ENCODE results near the gene RPS14. TPM values are rescaled to one million over a fixed set of nuclear protein-coding genes. Genes with fewer than 3 reads are reported as not detected.

Gene RPS14
- total RNA-seq, 2 donors from 2014 or later, result 1,311 to 1,492 TPM

DNA sequence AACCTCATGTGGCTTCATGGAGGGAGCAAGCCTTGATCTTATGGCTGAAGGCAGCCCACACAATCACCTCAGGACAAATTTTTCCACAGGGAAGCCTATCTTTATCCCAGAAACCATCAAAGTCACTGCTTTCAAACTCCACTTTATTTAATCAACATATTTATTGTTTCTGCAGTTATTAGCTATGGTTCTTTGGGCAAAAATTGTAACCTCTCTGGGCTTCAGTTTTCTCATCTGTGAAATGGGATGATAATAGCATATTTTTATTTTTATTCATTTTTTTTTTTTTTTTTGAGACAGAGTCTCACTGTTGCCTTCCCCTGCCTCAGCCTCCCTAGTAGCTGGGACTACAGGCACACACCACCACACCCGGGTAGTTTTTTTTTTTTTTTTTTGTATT lies 2.1 kb upstream of the RPS14 start:
- H3K27ac ChIP-seq, result no peak overlapping the region
- no peak for ATAC-seq (ENCODE audit: insufficient number of reproducible peaks, low FRiP score, low read depth)
- peaks cover 10 to 19% of the 10 kb centered on the region in 2 donors for H3K4me1 ChIP-seq (ENCODE audit: control insufficient read depth in 1 of 2, low read depth in 2 of 2)
- no peak for DNase-seq (ENCODE audit: low spot score)
- no peak overlapping the region for H3K4me3 ChIP-seq
- peaks cover 10% of the 10 kb centered on the region for H3K36me3 ChIP-seq
- H3K9me3 ChIP-seq, result no peaks in the 10 kb centered on the region
- TF ChIP-seq CTCF (IDR thresholded peaks at IDR 0.05), result no peak
- H3K27me3 ChIP-seq (replicated peaks; ENCODE audit: insufficient read depth), result no peaks in the 10 kb centered on the region

- DNase-seq (ENCODE audit: low spot score), result no peak
These were observed 505 bp downstream of the RPS14 start for GRCh38 chr5:150448952-150449516.

DNA sequence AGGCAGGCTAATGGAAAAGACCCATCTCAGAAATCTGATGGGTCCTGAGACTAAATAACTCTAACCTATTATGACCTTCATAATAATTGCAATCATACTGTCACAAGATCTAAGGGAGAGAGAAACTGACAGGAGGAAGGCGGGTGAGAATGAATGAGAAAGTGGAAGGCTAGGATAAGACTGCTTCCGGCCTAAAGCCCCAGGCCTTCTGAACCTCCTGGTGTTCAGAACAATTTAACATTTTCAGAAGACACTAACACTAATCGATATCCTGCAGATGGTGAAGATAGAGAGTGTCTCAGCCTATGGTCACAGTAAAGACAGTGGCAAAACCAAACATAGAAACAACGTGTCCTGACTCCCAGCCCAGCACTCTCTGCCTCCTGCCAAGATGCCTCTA lies 1.2 kb downstream of the RPS14 start:
- no peaks in the 10 kb centered on the region for H3K27me3 ChIP-seq (replicated peaks; ENCODE audit: insufficient read depth)
- H3K4me3 ChIP-seq, result peak overlapping the region; percentile 90
- H3K27ac ChIP-seq, result peak overlapping the region; percentile 92 to 97
- ATAC-seq (ENCODE audit: insufficient number of reproducible peaks, low FRiP score, low read depth), result no peak
- H3K36me3 ChIP-seq, result peaks cover 43% of the 10 kb centered on the region
- peaks cover 10 to 19% of the 10 kb centered on the region in 2 donors for H3K4me1 ChIP-seq (ENCODE audit: control insufficient read depth in 1 of 2, low read depth in 2 of 2)
- H3K9me3 ChIP-seq, result no peaks in the 10 kb centered on the region
- no peak for TF ChIP-seq CTCF (IDR thresholded peaks at IDR 0.05)
- DNase-seq (ENCODE audit: low spot score), result no peak

More at GRCh38 chr5:150448952-150449516, 505 bp downstream of the RPS14 start:
- ATAC-seq (ENCODE audit: insufficient number of reproducible peaks, low FRiP score, low read depth), result peak; percentile 56
- peaks cover 36% of the 10 kb centered on the region for H3K36me3 ChIP-seq
- H3K4me1 ChIP-seq (ENCODE audit: control insufficient read depth in 1 of 2, low read depth in 2 of 2), result peaks cover 10 to 19% of the 10 kb centered on the region in 2 donors
- TF ChIP-seq CTCF (IDR thresholded peaks at IDR 0.05), result no peak
- peak overlapping the region; percentile 90 for H3K4me3 ChIP-seq
- H3K27ac ChIP-seq, result peak overlapping the region; percentile 92 to 97
- H3K9me3 ChIP-seq, result no peaks in the 10 kb centered on the region
- H3K27me3 ChIP-seq (replicated peaks; ENCODE audit: insufficient read depth), result no peaks in the 10 kb centered on the region

DNA sequence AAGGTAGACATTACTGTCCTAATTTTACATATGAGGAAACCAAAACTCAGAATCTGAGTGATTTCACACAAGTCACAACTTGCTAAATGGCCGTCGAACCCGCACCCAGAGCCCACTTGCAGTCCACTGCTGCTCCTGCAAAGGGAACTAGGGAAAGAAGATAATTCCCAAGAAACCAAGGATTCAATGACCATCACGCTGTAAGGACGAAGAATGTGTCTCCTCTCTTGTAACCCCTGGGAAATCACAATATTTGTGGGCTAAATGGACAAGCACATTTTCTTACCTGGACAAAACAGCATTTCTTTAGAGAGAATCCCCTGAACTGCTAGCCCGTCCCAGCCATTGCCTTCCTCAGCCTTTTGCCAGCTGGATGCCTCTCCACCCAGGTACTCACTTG lies 2.4 kb downstream of the RPS14 start:
- Histone ChIP-seq H3K4me1 (ENCODE audit: control insufficient read depth in 1 of 2, low read depth in 2 of 2) (peaks cover 10 to 19% of the 10 kb centered on the region in 2 donors), H3K36me3 (peaks cover 45% of the 10 kb centered on the region), H3K27me3 (replicated peaks; ENCODE audit: insufficient read depth) (no peaks in the 10 kb centered on the region), H3K27ac (no peak overlapping the region), H3K9me3 (no peaks in the 10 kb centered on the region), H3K4me3 (no peak overlapping the region)
- ATAC-seq (ENCODE audit: insufficient number of reproducible peaks, low FRiP score, low read depth) (no peak), DNase-seq (ENCODE audit: low spot score) (no peak)
- no peak for TF ChIP-seq CTCF (IDR thresholded peaks at IDR 0.05)

GRCh38 chr5:150446583-150446982 lies 3.0 kb downstream of the RPS14 start:
- DNase-seq (ENCODE audit: low spot score) (no peak), ATAC-seq (ENCODE audit: insufficient number of reproducible peaks, low FRiP score, low read depth) (no peak)
- Histone ChIP-seq H3K4me1 (ENCODE audit: control insufficient read depth in 1 of 2, low read depth in 2 of 2) (peaks cover 10 to 19% of the 10 kb centered on the region in 2 donors), H3K9me3 (no peaks in the 10 kb centered on the region), H3K36me3 (peaks cover 45% of the 10 kb centered on the region), H3K27ac (no peak overlapping the region), H3K4me3 (no peak overlapping the region), H3K27me3 (replicated peaks; ENCODE audit: insufficient read depth) (no peaks in the 10 kb centered on the region)
- TF ChIP-seq CTCF (IDR thresholded peaks at IDR 0.05), result no peak

All from thoracic aorta (tissue), 2 donors.